D721Med (cell line): ENCODE results near the gene TCAF1.
A peak's percentile ranks its signal among the peaks of the same experiment; 100 is the strongest.

ENCODE experiments used
- DNase-seq: peaks from one replicate; pipeline ENCODE4 v3.0.0; 2011; ENCODE audit warnings: low spot score; ENCODE audit not compliant: insufficient read length
- FAIRE-seq: peaks from 2 replicates; lab custom pipeline; 2011; peaks lifted over from hg19 to GRCh38; lab: Jason Lieb, UNC
- CTCF ChIP-seq: IDR thresholded peaks from 2 replicates; pipeline ENCODE4 v1.5.1; 2012; ENCODE audit warnings: mild to moderate bottlenecking, control low read depth; ENCODE audit not compliant: insufficient read depth; ENCODE audit errors: missing control alignments

Gene TCAF1

GRCh38 chr7:143901668-143902331 lies at the start of gene TCAF1:
TCAF1 (minus strand) TSS chr7:143902176; CDS start chr7:143876608, 25,568 bp downstream.
- FAIRE-seq = no peak
- TF ChIP-seq CTCF = peak; percentile 45
- peak; percentile 82 for DNase-seq

- FAIRE-seq (no peak), DNase-seq (no peak)
- no peak for TF ChIP-seq CTCF
Observed at GRCh38 chr7:143948733-143949132, 46.8 kb upstream of the TCAF1 start.

GRCh38 chr7:143947111-143947510 lies 45.1 kb upstream of the TCAF1 start:
- FAIRE-seq (no peak), DNase-seq (no peak)
- no peak for TF ChIP-seq CTCF

- FAIRE-seq = no peak
- DNase-seq = no peak
- TF ChIP-seq CTCF = no peak
Observed at GRCh38 chr7:143945423-143945822, 43.4 kb upstream of the TCAF1 start.

GRCh38 chr7:143938379-143939243 lies 36.6 kb upstream of the TCAF1 start:
- TF ChIP-seq CTCF = no peak
- FAIRE-seq (no peak), DNase-seq (no peak)

- no peak for TF ChIP-seq CTCF
- no peak for FAIRE-seq
- no peak for DNase-seq
Observed at GRCh38 chr7:143936087-143937009, 34.4 kb upstream of the TCAF1 start.
